OCI-LY7 (cell line): ENCODE measurements around the gene RBM5. TPM values are rescaled to one million over a fixed set of nuclear protein-coding genes. Genes with fewer than 3 reads are reported as not detected.

Experiments
- BruUV-seq: library from RNA; stranded (reverse); fragments of 400-500 nt; replicated peaks from 2 replicates; lab custom pipeline; 2021; lab: Mats Ljungman, UMichigan
- CTCF ChIA-PET: fragments of 300-600 bp; sonication (Branson Sonifier 250); formaldehyde crosslinking; loops from one replicate; lab custom pipeline; 2022; ENCODE audit warnings: antibody characterized with exemption; ENCODE audit not compliant: unreplicated experiment; lab: Charles Lee
- POLR2A ChIA-PET: fragments of 300-600 bp; sonication (Branson Sonifier 250); formaldehyde crosslinking; loops from one replicate; lab custom pipeline; 2022; ENCODE audit warnings: antibody characterized with exemption; lab: Charles Lee
- DNase-seq: peaks from one replicate; pipeline ENCODE4 v3.0.0-alpha.2; 2015; ENCODE audit warnings: low spot score
- H2AFZ ChIP-seq: fragments of 200-600 bp; sonication (generic), shearing (Covaris generic); 2 replicates; pipeline ENCODE4 v1.6.1; 2014; ENCODE audit warnings: mild to moderate bottlenecking, antibody characterized with exemption, low read length, moderate library complexity
- H3K27ac ChIP-seq: fragments of 200-600 bp; sonication (generic); 2 replicates; pipeline ENCODE4 v1.5.1; 2014; ENCODE audit warnings: mixed run types, low read depth, mild to moderate bottlenecking, moderate library complexity, low read length, inconsistent platforms; ENCODE audit not compliant: poor library complexity, severe bottlenecking
- H3K36me3 ChIP-seq: fragments of 200-600 bp; sonication (generic); 2 replicates; pipeline ENCODE4 v1.6.1; 2014; ENCODE audit warnings: mild to moderate bottlenecking, antibody characterized with exemption, low read length, moderate library complexity, mixed read lengths; ENCODE audit not compliant: insufficient read depth
- H3K4me1 ChIP-seq: fragments of 200-600 bp; sonication (generic); 2 replicates; pipeline ENCODE4 v1.5.1; 2014; ENCODE audit warnings: mild to moderate bottlenecking, low read length; ENCODE audit not compliant: insufficient read depth, poor library complexity, severe bottlenecking
- H3K4me2 ChIP-seq: fragments of 200-600 bp; sonication (generic); 2 replicates; pipeline ENCODE4 v1.6.1; 2014; ENCODE audit warnings: mild to moderate bottlenecking, low read length
- H3K4me3 ChIP-seq: fragments of 200-600 bp; sonication (generic); 2 replicates; pipeline ENCODE4 v1.5.1; 2014; ENCODE audit warnings: mild to moderate bottlenecking, low read depth, low read length; ENCODE audit not compliant: poor library complexity, severe bottlenecking
- H3K79me2 ChIP-seq: fragments of 200-600 bp; sonication (generic); 2 replicates; pipeline ENCODE4 v1.6.1; 2016; ENCODE audit warnings: low read depth, mild to moderate bottlenecking, low read length, moderate library complexity, mixed read lengths; ENCODE audit not compliant: insufficient read depth
- H3K9me2 ChIP-seq: fragments of 200-600 bp; sonication (generic); 2 replicates; pipeline ENCODE4 v1.6.1; 2016; ENCODE audit warnings: mild to moderate bottlenecking, low read length, mixed read lengths; ENCODE audit not compliant: insufficient read depth
- H3K9me3 ChIP-seq: fragments of 200-600 bp; sonication (generic); 2 replicates; pipeline ENCODE4 v1.6.1; 2014; ENCODE audit warnings: mild to moderate bottlenecking, mixed run types, low read length, mixed read lengths
- H4K20me1 ChIP-seq: fragments of 200-600 bp; sonication (generic); 2 replicates; pipeline ENCODE4 v1.6.1; 2014; ENCODE audit warnings: mild to moderate bottlenecking, antibody characterized with exemption, low read length, moderate library complexity, mixed read lengths; ENCODE audit not compliant: insufficient read depth
- CTCF ChIP-seq: fragments of 200-600 bp; sonication (generic); conservative IDR thresholded peaks from 2 replicates; pipeline ENCODE4 v1.5.1; 2014; ENCODE audit warnings: mild to moderate bottlenecking, antibody characterized with exemption, low read length, moderate library complexity, mixed read lengths
- EZH2phosphoT487 ChIP-seq: fragments of 200-600 bp; sonication (generic); IDR thresholded peaks from 2 replicates; pipeline ENCODE4 v1.6.1; 2018; ENCODE audit warnings: low read depth, borderline replicate concordance, mild to moderate bottlenecking, mixed run types, antibody characterized with exemption, low read length, moderate library complexity, mixed read lengths
- intact Hi-C: fragments of 100-400 bp; cut with micrococcal nuclease; formaldehyde crosslinking; loops from one replicate; pipeline ENCODE4 v1.10.0; 2022; ENCODE audit not compliant: unreplicated experiment
- total RNA-seq, 2 experiments: library from RNA; depleted of rRNA in 1 of 2; stranded (reverse); fragments of >200 nt in 1 of 2; shearing (Covaris generic) in 1 of 2; gene quantifications; 2 replicates each; pipeline ENCODE4 v1.2.3, GENCODE V29; 2014 to 2022

Gene RBM5
- total RNA-seq, 2 experiments from 2014 or later: 139 to 197 TPM

GRCh38 chr3:50120364-50121071 lies 31.8 kb downstream of the RBM5 start:
- POLR2A ChIA-PET: interaction anchor here (0.6 to 0.9 kb wide), 2 partner anchors 13 to 18 kb away, joined by 4 to 8 read pairs; no protein-coding TSS in a partner anchor
- peaks cover 70% of the 10 kb centered on the region for H3K36me3 ChIP-seq
- no peak overlapping the region for H3K4me3 ChIP-seq
- no peaks in the 10 kb centered on the region for H3K79me2 ChIP-seq
- no peaks in the 10 kb centered on the region for H3K9me3 ChIP-seq
- no peak overlapping the region for H3K27ac ChIP-seq
- no TSS peak for BruUV-seq
- TF ChIP-seq EZH2phosphoT487: no peak
- TF ChIP-seq CTCF: no peak
- no peak overlapping the region for H2AFZ ChIP-seq
- H3K9me2 ChIP-seq: no peaks in the 10 kb centered on the region
- H4K20me1 ChIP-seq: no peaks in the 10 kb centered on the region
- DNase-seq: no peak
- intact Hi-C loops: loop anchor here (1.0 to 2.0 kb wide), 3 partner anchors 69 to 152 kb away; no protein-coding TSS in a partner anchor
- no peak overlapping the region for H3K4me2 ChIP-seq
- H3K4me1 ChIP-seq: no peaks in the 10 kb centered on the region
- CTCF ChIA-PET: no interaction called here

GRCh38 chr3:50121072-50122032 lies 32.6 kb downstream of the RBM5 start:
- no peaks in the 10 kb centered on the region for H4K20me1 ChIP-seq
- no peaks in the 10 kb centered on the region for H3K79me2 ChIP-seq
- peaks cover 62% of the 10 kb centered on the region for H3K36me3 ChIP-seq
- no TSS peak for BruUV-seq
- H3K4me1 ChIP-seq: no peaks in the 10 kb centered on the region
- TF ChIP-seq EZH2phosphoT487: no peak
- TF ChIP-seq CTCF: peak; percentile 90
- H3K4me2 ChIP-seq: no peak overlapping the region
- H3K9me3 ChIP-seq: no peaks in the 10 kb centered on the region
- POLR2A ChIA-PET: interaction anchor here (0.9 kb wide), 1 partner anchor 14 kb away, joined by 4 read pairs; no protein-coding TSS in a partner anchor
- no peaks in the 10 kb centered on the region for H3K9me2 ChIP-seq
- no peak overlapping the region for H3K27ac ChIP-seq
- DNase-seq: peak; percentile 78
- H3K4me3 ChIP-seq: no peak overlapping the region
- H2AFZ ChIP-seq: no peak overlapping the region
- CTCF ChIA-PET: no interaction called here
- intact Hi-C loops: loop anchor here (1.0 to 2.0 kb wide), 3 partner anchors 68 to 151 kb away; no protein-coding TSS in a partner anchor
